ENCODE measurements around the gene PBX1. TPM values are rescaled to one million over a fixed set of nuclear protein-coding genes. Genes with fewer than 3 reads are reported as not detected.

The PBX1 gene
- total and polyA plus RNA-seq, 2 experiments from 2014 or later = 40.0 to 104 TPM

- no peak overlapping the region for H3K4me3 ChIP-seq
- no peak overlapping the region for H3K4me2 ChIP-seq
- H3K27ac ChIP-seq (ENCODE audit: low read depth) = no peak overlapping the region; the same call in 1 of the 2 replicates
- no peaks in the 10 kb centered on the region for H3K36me3 ChIP-seq (ENCODE audit: insufficient read depth)
- H3K4me1 Mint-ChIP-seq = peaks cover 67% of the 10 kb centered on the region
- peaks cover 3% of the 10 kb centered on the region for H3K27me3 Mint-ChIP-seq (ENCODE audit: insufficient read depth, low read depth, poor library complexity)
- H3K4me3 Mint-ChIP-seq = no peak overlapping the region
- H2AFZ ChIP-seq = no peak overlapping the region
- DNase-seq (ENCODE audit: low spot score) (no peak), ATAC-seq (no peak)
- peaks cover 2% of the 10 kb centered on the region; the same call in 1 of the 2 replicates for H4K20me1 ChIP-seq (replicated peaks; ENCODE audit: insufficient read depth)
- H3K79me2 ChIP-seq (replicated peaks; ENCODE audit: insufficient read depth) = peaks cover 97% of the 10 kb centered on the region
- no peaks in the 10 kb centered on the region for H3K36me3 Mint-ChIP-seq (ENCODE audit: low read depth)
- no peaks in the 10 kb centered on the region for H3F3A ChIP-seq (replicated peaks; ENCODE audit: low read depth)
- no peaks in the 10 kb centered on the region for H3K27me3 ChIP-seq (ENCODE audit: insufficient read depth)
- no peaks in the 10 kb centered on the region; the same call in 1 of the 2 replicates for H3K9me2 ChIP-seq (ENCODE audit: insufficient read depth)
- peaks cover 49% of the 10 kb centered on the region for H3K4me1 ChIP-seq (ENCODE audit: insufficient read depth)
- H3K27ac Mint-ChIP-seq = peak overlapping the region; percentile 41
- H3K9me3 Mint-ChIP-seq = no peaks in the 10 kb centered on the region
- TF ChIP-seq CTCF (conservative IDR thresholded peaks at IDR 0.05; ENCODE audit: low read depth in 2 of 2) = no peak
- TF ChIP-seq ZNF114 (CRISPR knock-in tag; IDR thresholded peaks at IDR 0.05) = no peak
- TF ChIP-seq POLR2AphosphoS5 (IDR thresholded peaks at IDR 0.05; ENCODE audit: low read depth) = no peak
- no peak for TF ChIP-seq EZH2 (IDR thresholded peaks at IDR 0.05; ENCODE audit: low read depth, unreplicated experiment)
- TF ChIP-seq, protein P1, sequence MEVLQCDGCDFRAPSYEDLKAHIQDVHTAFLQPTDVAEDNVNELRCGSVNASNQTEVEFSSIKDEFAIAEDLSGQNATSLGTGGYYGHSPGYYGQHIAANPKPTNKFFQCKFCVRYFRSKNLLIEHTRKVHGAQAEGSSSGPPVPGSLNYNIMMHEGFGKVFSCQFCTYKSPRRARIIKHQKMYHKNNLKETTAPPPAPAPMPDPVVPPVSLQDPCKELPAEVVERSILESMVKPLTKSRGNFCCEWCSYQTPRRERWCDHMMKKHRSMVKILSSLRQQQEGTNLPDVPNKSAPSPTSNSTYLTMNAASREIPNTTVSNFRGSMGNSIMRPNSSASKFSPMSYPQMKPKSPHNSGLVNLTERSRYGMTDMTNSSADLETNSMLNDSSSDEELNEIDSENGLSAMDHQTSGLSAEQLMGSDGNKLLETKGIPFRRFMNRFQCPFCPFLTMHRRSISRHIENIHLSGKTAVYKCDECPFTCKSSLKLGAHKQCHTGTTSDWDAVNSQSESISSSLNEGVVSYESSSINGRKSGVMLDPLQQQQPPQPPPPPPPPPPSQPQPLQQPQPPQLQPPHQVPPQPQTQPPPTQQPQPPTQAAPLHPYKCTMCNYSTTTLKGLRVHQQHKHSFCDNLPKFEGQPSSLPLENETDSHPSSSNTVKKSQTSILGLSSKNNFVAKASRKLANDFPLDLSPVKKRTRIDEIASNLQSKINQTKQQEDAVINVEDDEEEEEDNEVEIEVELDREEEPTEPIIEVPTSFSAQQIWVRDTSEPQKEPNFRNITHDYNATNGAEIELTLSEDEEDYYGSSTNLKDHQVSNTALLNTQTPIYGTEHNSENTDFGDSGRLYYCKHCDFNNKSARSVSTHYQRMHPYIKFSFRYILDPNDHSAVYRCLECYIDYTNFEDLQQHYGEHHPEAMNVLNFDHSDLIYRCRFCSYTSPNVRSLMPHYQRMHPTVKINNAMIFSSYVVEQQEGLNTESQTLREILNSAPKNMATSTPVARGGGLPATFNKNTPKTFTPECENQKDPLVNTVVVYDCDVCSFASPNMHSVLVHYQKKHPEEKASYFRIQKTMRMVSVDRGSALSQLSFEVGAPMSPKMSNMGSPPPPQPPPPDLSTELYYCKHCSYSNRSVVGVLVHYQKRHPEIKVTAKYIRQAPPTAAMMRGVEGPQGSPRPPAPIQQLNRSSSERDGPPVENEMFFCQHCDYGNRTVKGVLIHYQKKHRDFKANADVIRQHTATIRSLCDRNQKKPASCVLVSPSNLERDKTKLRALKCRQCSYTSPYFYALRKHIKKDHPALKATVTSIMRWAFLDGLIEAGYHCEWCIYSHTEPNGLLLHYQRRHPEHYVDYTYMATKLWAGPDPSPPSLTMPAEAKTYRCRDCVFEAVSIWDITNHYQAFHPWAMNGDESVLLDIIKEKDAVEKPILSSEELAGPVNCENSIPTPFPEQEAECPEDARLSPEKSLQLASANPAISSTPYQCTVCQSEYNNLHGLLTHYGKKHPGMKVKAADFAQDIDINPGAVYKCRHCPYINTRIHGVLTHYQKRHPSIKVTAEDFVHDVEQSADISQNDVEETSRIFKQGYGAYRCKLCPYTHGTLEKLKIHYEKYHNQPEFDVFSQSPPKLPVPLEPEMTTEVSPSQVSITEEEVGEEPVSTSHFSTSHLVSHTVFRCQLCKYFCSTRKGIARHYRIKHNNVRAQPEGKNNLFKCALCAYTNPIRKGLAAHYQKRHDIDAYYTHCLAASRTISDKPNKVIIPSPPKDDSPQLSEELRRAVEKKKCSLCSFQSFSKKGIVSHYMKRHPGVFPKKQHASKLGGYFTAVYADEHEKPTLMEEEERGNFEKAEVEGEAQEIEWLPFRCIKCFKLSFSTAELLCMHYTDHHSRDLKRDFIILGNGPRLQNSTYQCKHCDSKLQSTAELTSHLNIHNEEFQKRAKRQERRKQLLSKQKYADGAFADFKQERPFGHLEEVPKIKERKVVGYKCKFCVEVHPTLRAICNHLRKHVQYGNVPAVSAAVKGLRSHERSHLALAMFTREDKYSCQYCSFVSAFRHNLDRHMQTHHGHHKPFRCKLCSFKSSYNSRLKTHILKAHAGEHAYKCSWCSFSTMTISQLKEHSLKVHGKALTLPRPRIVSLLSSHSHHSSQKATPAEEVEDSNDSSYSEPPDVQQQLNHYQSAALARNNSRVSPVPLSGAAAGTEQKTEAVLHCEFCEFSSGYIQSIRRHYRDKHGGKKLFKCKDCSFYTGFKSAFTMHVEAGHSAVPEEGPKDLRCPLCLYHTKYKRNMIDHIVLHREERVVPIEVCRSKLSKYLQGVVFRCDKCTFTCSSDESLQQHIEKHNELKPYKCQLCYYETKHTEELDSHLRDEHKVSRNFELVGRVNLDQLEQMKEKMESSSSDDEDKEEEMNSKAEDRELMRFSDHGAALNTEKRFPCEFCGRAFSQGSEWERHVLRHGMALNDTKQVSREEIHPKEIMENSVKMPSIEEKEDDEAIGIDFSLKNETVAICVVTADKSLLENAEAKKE (CRISPR knock-in tag; IDR thresholded peaks at IDR 0.05) = no peak
- no peak for TF ChIP-seq EZH2phosphoT487 (IDR thresholded peaks at IDR 0.05; ENCODE audit: unreplicated experiment)
- no peak for TF ChIP-seq ZNF331 (CRISPR knock-in tag; IDR thresholded peaks at IDR 0.05; ENCODE audit: low read depth)
- TF ChIP-seq REST (IDR thresholded peaks at IDR 0.05; ENCODE audit: unreplicated experiment) = no peak
- TF ChIP-seq CREB1 (CRISPR knock-in tag; IDR thresholded peaks at IDR 0.05; ENCODE audit: low read depth) = no peak
- no peak for TF ChIP-seq NANOG (IDR thresholded peaks at IDR 0.05; ENCODE audit: borderline replicate concordance)
These were observed 141.0 kb downstream of the PBX1 start for GRCh38 chr1:164699815-164700491.

Measured in GM23338 (cell line).